ENCODE results near the gene ABCA9. TPM values are rescaled to one million over a fixed set of nuclear protein-coding genes. Genes with fewer than 3 reads are reported as not detected.

The ABCA9 gene
- total RNA-seq, 1 donor from 2014 or later = 0.16 TPM

DNA sequence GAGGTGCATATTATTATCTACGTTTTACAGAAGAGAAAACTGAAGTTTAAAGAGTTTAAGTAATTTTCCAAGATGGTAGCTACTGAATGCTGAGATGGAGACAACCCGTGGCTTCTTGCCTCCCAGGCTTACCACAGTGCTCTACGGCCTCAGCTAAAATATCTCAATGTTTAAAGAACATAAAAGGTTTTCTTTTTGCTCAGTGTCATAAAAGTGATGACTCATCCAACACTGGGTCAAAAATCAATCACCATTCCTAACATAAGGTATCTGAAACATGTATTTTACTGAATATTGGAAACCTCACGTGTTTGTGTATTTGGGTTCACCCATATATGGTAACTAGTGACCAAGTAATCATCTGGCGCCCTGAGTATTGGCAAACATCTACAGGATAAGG lies 18.4 kb downstream of the ABCA9 start:
- H3K79me2 ChIP-seq (ENCODE audit: insufficient read depth, low read length) = no peaks in the 10 kb centered on the region
- H3K9me3 ChIP-seq (ENCODE audit: insufficient read depth, low read depth, low read length) = no peaks in the 10 kb centered on the region
- no peak overlapping the region for H3K4me3 Mint-ChIP-seq (ENCODE audit: unreplicated experiment)
- no peak overlapping the region for H3K4me2 ChIP-seq (ENCODE audit: low read length)
- no peaks in the 10 kb centered on the region for H3K27me3 ChIP-seq (ENCODE audit: insufficient read depth, low read length)
- H3K4me1 ChIP-seq (ENCODE audit: insufficient read depth, low read length) = no peaks in the 10 kb centered on the region
- H3K27ac ChIP-seq (ENCODE audit: low read depth, low read length) = no peak overlapping the region
- DNase-seq (ENCODE audit: low read depth) (no peak), FAIRE-seq (no peak)
- peaks cover 4% of the 10 kb centered on the region for H3K4me1 Mint-ChIP-seq (ENCODE audit: low read depth, unreplicated experiment)
- H3K36me3 Mint-ChIP-seq (ENCODE audit: low read depth, unreplicated experiment) = no peaks in the 10 kb centered on the region
- TF ChIP-seq, protein P1, sequence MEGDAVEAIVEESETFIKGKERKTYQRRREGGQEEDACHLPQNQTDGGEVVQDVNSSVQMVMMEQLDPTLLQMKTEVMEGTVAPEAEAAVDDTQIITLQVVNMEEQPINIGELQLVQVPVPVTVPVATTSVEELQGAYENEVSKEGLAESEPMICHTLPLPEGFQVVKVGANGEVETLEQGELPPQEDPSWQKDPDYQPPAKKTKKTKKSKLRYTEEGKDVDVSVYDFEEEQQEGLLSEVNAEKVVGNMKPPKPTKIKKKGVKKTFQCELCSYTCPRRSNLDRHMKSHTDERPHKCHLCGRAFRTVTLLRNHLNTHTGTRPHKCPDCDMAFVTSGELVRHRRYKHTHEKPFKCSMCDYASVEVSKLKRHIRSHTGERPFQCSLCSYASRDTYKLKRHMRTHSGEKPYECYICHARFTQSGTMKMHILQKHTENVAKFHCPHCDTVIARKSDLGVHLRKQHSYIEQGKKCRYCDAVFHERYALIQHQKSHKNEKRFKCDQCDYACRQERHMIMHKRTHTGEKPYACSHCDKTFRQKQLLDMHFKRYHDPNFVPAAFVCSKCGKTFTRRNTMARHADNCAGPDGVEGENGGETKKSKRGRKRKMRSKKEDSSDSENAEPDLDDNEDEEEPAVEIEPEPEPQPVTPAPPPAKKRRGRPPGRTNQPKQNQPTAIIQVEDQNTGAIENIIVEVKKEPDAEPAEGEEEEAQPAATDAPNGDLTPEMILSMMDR (IDR thresholded peaks at IDR 0.05; ENCODE audit: insufficient read depth, low read depth, low read length) = no peak
- TF ChIP-seq EZH2 (IDR thresholded peaks at IDR 0.05; ENCODE audit: insufficient read depth, low read length) = no peak
- H3K9ac ChIP-seq (ENCODE audit: low read length) = no peak overlapping the region
- no peaks in the 10 kb centered on the region for H3K27me3 Mint-ChIP-seq (ENCODE audit: low read depth, unreplicated experiment)
- H3K36me3 ChIP-seq (ENCODE audit: insufficient read depth, low read length) = no peaks in the 10 kb centered on the region
- H4K20me1 ChIP-seq (ENCODE audit: insufficient read depth, low read length) = no peaks in the 10 kb centered on the region
- H2AFZ ChIP-seq (ENCODE audit: low read depth, low read length) = no peak overlapping the region
- no peak overlapping the region for H3K27ac Mint-ChIP-seq (ENCODE audit: unreplicated experiment)
- no peak overlapping the region for H3K4me3 ChIP-seq (ENCODE audit: insufficient read depth, low read depth, low read length)
- H3K9me3 Mint-ChIP-seq (ENCODE audit: unreplicated experiment) = no peaks in the 10 kb centered on the region

DNA sequence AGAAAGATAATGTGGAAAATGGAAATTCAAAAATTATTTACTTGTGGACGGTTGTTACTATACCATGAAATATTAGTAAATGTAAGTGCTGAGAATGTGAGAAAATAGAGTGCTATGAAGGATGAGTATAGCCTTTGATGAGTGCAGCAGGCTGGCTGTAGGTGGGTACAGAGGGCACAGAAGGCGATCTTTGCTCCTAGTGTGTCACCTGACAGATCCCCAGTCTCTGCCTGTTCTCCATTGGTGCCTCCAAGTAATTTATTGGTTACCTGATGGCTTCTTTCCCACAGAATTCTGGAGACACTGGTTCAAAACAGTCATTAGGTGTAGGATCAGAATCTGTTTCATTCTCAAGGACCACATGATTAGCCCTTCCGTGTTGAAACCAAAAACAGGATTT lies 28.9 kb downstream of the ABCA9 start:
- Histone ChIP-seq H3K4me3 (ENCODE audit: insufficient read depth, low read depth, low read length) (no peak overlapping the region), H2AFZ (ENCODE audit: low read depth, low read length) (no peak overlapping the region), H3K27ac (ENCODE audit: low read depth, low read length) (no peak overlapping the region), H3K4me2 (ENCODE audit: low read length) (no peak overlapping the region), H3K4me1 (ENCODE audit: insufficient read depth, low read length) (no peaks in the 10 kb centered on the region), H4K20me1 (ENCODE audit: insufficient read depth, low read length) (no peaks in the 10 kb centered on the region), H3K36me3 (ENCODE audit: insufficient read depth, low read length) (no peaks in the 10 kb centered on the region), H3K9ac (ENCODE audit: low read length) (no peak overlapping the region), H3K79me2 (ENCODE audit: insufficient read depth, low read length) (no peaks in the 10 kb centered on the region), H3K27me3 (ENCODE audit: insufficient read depth, low read length) (no peaks in the 10 kb centered on the region), H3K9me3 (ENCODE audit: insufficient read depth, low read depth, low read length) (no peaks in the 10 kb centered on the region)
- FAIRE-seq (no peak), DNase-seq (ENCODE audit: low read depth) (no peak)
- Mint-ChIP-seq H3K9me3 (ENCODE audit: unreplicated experiment) (peaks cover 2% of the 10 kb centered on the region), H3K27ac (ENCODE audit: unreplicated experiment) (no peak overlapping the region), H3K4me1 (ENCODE audit: low read depth, unreplicated experiment) (no peaks in the 10 kb centered on the region), H3K36me3 (ENCODE audit: low read depth, unreplicated experiment) (no peaks in the 10 kb centered on the region), H3K4me3 (ENCODE audit: unreplicated experiment) (no peak overlapping the region), H3K27me3 (ENCODE audit: low read depth, unreplicated experiment) (no peaks in the 10 kb centered on the region)
- no peak for TF ChIP-seq EZH2 (IDR thresholded peaks at IDR 0.05; ENCODE audit: insufficient read depth, low read length)
- TF ChIP-seq, protein P1 (IDR thresholded peaks at IDR 0.05; ENCODE audit: insufficient read depth, low read depth, low read length) = no peak

DNA sequence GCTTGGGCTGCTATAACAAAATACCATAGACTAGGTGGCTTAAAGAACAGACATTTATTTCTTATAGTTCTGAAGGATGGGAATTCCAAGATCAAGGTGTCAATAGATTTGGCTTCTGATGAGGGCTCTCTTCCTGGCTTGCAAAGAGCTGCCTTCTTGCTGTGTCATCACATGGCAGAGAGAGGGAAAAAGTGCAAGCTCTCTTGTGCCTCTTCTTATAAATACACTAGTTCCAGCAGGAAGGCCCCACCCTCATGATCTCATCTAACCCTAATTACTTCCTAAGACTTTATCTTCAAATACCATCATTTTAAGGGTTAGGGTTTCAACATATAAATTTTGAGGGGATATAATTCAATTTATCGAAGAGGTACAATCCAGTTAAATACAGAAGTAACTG lies 30.6 kb downstream of the ABCA9 start:
- Mint-ChIP-seq H3K27me3 (ENCODE audit: low read depth, unreplicated experiment) (peaks cover 3% of the 10 kb centered on the region), H3K36me3 (ENCODE audit: low read depth, unreplicated experiment) (no peaks in the 10 kb centered on the region), H3K4me3 (ENCODE audit: unreplicated experiment) (no peak overlapping the region), H3K9me3 (ENCODE audit: unreplicated experiment) (peaks cover 2% of the 10 kb centered on the region), H3K4me1 (ENCODE audit: low read depth, unreplicated experiment) (no peaks in the 10 kb centered on the region), H3K27ac (ENCODE audit: unreplicated experiment) (no peak overlapping the region)
- Histone ChIP-seq H3K9me3 (ENCODE audit: insufficient read depth, low read depth, low read length) (no peaks in the 10 kb centered on the region), H3K36me3 (ENCODE audit: insufficient read depth, low read length) (no peaks in the 10 kb centered on the region), H3K27me3 (ENCODE audit: insufficient read depth, low read length) (no peaks in the 10 kb centered on the region), H3K4me1 (ENCODE audit: insufficient read depth, low read length) (no peaks in the 10 kb centered on the region), H3K79me2 (ENCODE audit: insufficient read depth, low read length) (no peaks in the 10 kb centered on the region), H4K20me1 (ENCODE audit: insufficient read depth, low read length) (no peaks in the 10 kb centered on the region), H3K4me2 (ENCODE audit: low read length) (no peak overlapping the region), H3K27ac (ENCODE audit: low read depth, low read length) (no peak overlapping the region), H3K4me3 (ENCODE audit: insufficient read depth, low read depth, low read length) (no peak overlapping the region), H2AFZ (ENCODE audit: low read depth, low read length) (no peak overlapping the region), H3K9ac (ENCODE audit: low read length) (no peak overlapping the region)
- TF ChIP-seq, protein P1 (IDR thresholded peaks at IDR 0.05; ENCODE audit: insufficient read depth, low read depth, low read length) = no peak
- no peak for TF ChIP-seq EZH2 (IDR thresholded peaks at IDR 0.05; ENCODE audit: insufficient read depth, low read length)
- DNase-seq (ENCODE audit: low read depth) (no peak), FAIRE-seq (no peak)
